ENCODE data around the gene PIGN.
"Not testable (repeated sequence)": the region's sequence is repeated elsewhere in the genome, so short reads cannot be mapped to it uniquely, and the experiment has no call there.

The PIGN gene

DNA sequence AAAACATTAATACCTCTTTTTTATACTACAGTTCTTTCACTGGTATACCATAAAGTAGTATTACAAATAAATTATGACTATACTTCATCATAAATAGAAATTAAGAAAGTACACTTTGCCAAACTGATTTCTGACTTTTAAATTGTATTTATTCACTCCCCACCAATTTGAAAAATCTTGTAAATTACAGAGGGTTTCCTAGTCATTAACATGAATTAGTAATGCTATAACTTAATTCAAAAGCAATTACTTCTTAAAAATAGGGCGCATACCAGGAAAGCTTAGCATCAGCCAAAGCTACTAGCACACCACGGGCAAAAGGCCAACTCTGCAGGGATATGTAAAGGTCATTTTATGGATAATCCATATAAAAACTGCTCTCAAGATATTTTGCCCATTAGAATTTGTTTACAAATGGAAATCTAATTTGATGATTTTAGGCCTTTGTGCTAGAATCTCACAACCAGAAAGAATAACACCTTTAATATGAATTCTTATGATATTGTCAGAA lies 142.3 kb downstream of the PIGN start:
- H3K27ac Mint-ChIP-seq, result no peak overlapping the region
- H3K4me1 Mint-ChIP-seq, result no peaks in the 10 kb centered on the region
- H3K4me3 Mint-ChIP-seq, result no peak overlapping the region
- H3K27me3 Mint-ChIP-seq, result no peaks in the 10 kb centered on the region
- DNase-seq, result no peak
- ATAC-seq (replicated peaks), result no peak
- peaks cover 12 to 29% of the 10 kb centered on the region in 2 donors for H3K36me3 Mint-ChIP-seq
- H3K9me3 Mint-ChIP-seq, result peaks cover 4 to 8% of the 10 kb centered on the region in 2 donors

DNA sequence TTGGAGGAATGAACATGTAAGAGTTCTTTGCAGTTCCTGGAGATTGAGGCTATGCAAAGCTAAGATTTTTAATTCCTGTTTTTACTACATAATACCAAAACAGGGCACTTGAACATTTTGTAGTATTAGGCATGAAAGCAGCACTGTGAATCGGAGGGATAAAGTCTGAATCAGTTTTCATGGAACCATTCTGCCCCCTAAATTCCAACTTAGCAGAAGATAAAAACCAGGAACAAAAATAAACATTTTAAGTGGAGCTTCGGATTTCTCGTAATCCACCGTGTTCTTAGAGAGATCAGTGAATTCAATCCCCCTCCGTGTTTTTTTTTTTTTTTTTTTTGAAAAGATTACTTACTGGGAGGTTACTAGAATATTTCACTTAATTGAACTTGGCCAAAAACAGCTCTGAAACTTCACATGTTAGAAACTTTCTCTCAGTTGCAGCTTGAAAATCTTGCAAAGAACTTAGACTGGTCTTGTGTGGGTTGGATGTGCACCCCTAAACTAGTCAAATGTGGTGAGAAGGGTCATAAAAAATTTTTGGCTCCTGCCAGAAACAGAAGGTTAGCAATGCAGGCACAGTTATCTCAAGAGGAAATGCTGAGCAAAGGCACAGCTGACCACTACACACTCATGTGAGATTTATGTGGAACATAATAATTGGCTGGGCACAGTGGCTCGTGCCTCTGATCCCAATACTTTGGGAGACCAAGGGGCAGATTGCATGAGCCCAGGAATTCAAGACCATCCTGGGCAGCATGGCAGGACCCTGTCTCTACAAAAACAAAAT lies 148.7 kb downstream of the PIGN start:
- no peak overlapping the region for H3K27ac Mint-ChIP-seq
- no peak for ATAC-seq (replicated peaks)
- peaks cover 0 to 6% of the 10 kb centered on the region in 2 donors for H3K36me3 Mint-ChIP-seq

DNA sequence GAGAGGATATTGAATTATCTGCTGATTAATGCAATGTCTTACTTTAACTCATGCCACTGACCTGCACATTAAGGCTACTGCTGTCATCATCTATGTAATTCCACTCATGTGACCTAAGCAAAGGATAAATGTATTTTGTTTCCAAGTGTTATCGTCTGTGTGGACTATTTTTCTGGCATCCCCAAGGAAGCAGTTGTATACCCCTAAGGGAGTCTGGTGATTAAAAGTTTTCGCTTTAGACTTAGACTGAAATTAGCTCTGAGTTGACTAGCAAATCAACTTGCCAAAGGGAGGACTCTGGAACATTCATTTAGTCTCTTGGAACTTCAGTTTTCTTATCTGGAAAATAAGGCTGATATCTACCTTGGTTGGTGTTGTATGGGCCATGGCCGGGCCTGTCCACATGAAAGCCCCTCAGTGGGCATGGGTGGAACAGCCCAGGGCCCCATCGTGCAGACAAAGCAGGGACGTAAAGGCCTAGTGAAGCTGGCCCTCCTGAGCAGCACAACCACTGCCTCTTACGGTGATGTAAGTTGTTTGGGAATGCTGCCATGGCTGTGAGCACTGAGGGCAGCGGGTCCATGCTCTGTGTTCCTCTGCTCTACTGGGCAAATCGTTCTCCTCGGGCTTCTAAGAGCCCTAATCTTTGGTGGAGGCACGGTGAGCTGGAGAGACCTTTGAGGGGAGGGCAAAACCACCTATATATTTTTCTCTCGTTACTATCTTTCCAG lies 149.7 kb downstream of the PIGN start:
- Mint-ChIP-seq H3K4me1 (no peaks in the 10 kb centered on the region), H3K27me3 (peaks cover 4 to 5% of the 10 kb centered on the region in 2 donors), H3K4me3 (no peak overlapping the region), H3K9me3 (no peaks in the 10 kb centered on the region), H3K27ac (no peak overlapping the region), H3K36me3 (peaks cover 0 to 6% of the 10 kb centered on the region in 2 donors)
- ATAC-seq (replicated peaks) (no peak), DNase-seq (no peak)

More for the DNA sequence above, 148.7 kb downstream of the PIGN start:
- Mint-ChIP-seq H3K4me1 (no peaks in the 10 kb centered on the region), H3K4me3 (no peak overlapping the region), H3K9me3 (no peaks in the 10 kb centered on the region), H3K27me3 (peaks cover 4 to 5% of the 10 kb centered on the region in 2 donors)
- DNase-seq, result no peak

- H3K4me1 Mint-ChIP-seq; H3K9me3 Mint-ChIP-seq; ATAC-seq (replicated peaks); DNase-seq; H3K36me3 Mint-ChIP-seq; H3K4me3 Mint-ChIP-seq; H3K27me3 Mint-ChIP-seq: not testable (repeated sequence)
- H3K27ac Mint-ChIP-seq, result peak overlapping the region; percentile 47
Observed at GRCh38 chr18:62034286-62034685, 152.6 kb downstream of the PIGN start.

DNA sequence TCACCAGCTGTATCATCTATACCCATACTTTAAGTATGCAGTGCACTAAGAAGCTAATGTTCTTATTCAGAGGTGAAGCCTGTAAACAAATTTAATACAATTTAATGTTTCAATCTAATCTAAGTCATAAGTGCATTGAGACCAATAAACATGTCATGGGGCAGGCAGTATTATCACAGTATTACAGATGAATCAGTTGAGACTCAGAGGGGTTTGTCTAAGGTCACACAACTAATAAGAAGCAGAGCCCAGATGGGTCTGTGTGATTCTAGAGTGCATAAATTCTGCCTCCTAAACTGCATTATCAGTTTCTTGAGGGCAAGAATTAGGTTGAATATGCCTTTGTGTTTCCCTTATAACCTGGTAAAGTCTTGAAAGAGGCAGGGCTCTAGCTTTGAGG lies 153.1 kb downstream of the PIGN start:
- Mint-ChIP-seq H3K27ac (no peak overlapping the region), H3K9me3 (peaks cover 3 to 5% of the 10 kb centered on the region in 2 donors), H3K36me3 (no peaks in the 10 kb centered on the region), H3K4me1 (no peaks in the 10 kb centered on the region), H3K27me3 (peaks cover 11 to 13% of the 10 kb centered on the region in 2 donors), H3K4me3 (no peak overlapping the region)
- no peak for DNase-seq
- no peak for ATAC-seq (replicated peaks)

DNA sequence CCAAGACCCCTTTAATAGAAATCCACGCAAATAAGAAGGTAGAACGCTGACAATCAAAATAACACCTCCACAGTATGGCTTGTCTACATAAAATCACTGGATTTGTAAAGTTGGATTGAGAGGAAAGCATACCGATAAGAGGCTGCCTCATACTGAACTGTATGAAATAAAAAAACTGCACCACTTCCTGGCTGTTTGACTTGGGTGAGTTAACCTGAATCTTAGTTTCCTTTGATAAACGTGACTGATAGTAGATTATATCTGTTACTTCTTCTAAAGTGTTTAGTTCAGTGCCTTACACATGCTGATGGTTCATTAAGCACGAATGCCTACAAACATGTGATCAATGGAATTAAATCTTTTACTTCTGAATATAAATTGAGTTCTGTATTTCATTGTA lies 153.6 kb downstream of the PIGN start:
- H3K4me1 Mint-ChIP-seq, result no peaks in the 10 kb centered on the region
- ATAC-seq (replicated peaks) (no peak), DNase-seq (no peak)
- peaks cover 11 to 13% of the 10 kb centered on the region in 2 donors for H3K27me3 Mint-ChIP-seq
- no peaks in the 10 kb centered on the region for H3K36me3 Mint-ChIP-seq
- H3K9me3 Mint-ChIP-seq, result peaks cover 3 to 5% of the 10 kb centered on the region in 2 donors
- H3K4me3 Mint-ChIP-seq, result no peak overlapping the region
- H3K27ac Mint-ChIP-seq, result no peak overlapping the region

- ATAC-seq (replicated peaks) (no peak), DNase-seq (no peak)
- peaks cover 3 to 5% of the 10 kb centered on the region in 2 donors for H3K9me3 Mint-ChIP-seq
- H3K4me3 Mint-ChIP-seq, result no peak overlapping the region
- no peaks in the 10 kb centered on the region for H3K36me3 Mint-ChIP-seq
- no peak overlapping the region for H3K27ac Mint-ChIP-seq
- H3K4me1 Mint-ChIP-seq, result no peaks in the 10 kb centered on the region
- H3K27me3 Mint-ChIP-seq, result peaks cover 22 to 29% of the 10 kb centered on the region in 2 donors
Observed at GRCh38 chr18:62030091-62030985, 156.5 kb downstream of the PIGN start.

DNA sequence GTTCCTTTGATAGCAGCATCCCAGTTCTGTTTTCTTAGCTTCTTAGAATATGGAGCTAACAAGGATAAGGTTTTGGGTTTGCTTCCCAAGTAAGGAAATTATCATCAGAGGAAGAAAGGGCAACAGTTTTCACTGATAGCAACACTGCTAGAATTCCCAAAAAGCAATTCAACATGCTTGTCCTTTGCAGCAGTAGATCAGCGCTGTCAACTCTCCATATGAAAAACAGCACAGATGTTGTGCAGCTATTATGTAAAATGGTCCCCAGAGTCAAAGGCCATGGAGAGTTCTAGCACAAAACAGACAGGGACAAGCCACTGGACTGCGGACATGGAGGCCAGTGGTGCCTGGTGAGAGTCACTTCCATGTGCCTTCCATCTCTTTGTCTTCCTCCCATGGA lies 158.1 kb downstream of the PIGN start:
- no peak for DNase-seq
- Mint-ChIP-seq H3K36me3 (no peaks in the 10 kb centered on the region), H3K4me1 (no peaks in the 10 kb centered on the region), H3K4me3 (no peak overlapping the region), H3K27me3 (peaks cover 19 to 25% of the 10 kb centered on the region in 2 donors), H3K27ac (no peak overlapping the region), H3K9me3 (peaks cover 3 to 5% of the 10 kb centered on the region in 2 donors)
- ATAC-seq (replicated peaks), result no peak

DNA sequence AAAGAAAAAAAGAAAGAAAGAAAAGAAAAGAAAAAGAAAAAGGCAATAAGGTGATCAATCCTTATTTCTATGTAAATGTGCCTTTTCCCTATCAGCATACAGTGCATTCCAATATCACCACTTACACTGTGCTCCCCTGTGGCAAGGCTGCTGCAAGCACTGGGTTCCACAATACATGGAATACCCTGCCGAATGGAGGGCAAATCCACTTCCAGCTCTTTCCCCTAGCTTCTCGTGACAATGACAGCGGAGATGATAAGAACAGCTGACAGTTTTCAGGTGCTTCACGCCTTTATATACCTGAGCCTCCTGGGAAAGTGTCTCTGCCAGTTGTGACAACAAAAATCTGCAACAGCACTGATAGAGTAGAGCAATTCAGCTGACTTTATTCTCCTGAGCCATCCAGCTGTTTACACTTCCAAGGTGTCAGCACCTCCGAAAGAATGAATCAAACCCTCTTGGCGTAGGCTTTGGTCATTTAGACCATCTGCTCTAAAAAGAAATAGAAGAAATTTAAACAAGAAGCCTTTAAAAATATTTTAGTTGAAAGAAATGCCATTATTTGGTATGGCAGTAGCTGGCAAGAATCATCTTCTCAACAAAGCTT lies 158.8 kb downstream of the PIGN start:
- peaks cover 3 to 5% of the 10 kb centered on the region in 2 donors for H3K9me3 Mint-ChIP-seq
- no peak overlapping the region for H3K27ac Mint-ChIP-seq
- no peak overlapping the region for H3K4me3 Mint-ChIP-seq
- no peaks in the 10 kb centered on the region for H3K36me3 Mint-ChIP-seq
- DNase-seq, result no peak
- H3K4me1 Mint-ChIP-seq, result no peaks in the 10 kb centered on the region
- peaks cover 26 to 32% of the 10 kb centered on the region in 2 donors for H3K27me3 Mint-ChIP-seq
- no peak for ATAC-seq (replicated peaks)

DNA sequence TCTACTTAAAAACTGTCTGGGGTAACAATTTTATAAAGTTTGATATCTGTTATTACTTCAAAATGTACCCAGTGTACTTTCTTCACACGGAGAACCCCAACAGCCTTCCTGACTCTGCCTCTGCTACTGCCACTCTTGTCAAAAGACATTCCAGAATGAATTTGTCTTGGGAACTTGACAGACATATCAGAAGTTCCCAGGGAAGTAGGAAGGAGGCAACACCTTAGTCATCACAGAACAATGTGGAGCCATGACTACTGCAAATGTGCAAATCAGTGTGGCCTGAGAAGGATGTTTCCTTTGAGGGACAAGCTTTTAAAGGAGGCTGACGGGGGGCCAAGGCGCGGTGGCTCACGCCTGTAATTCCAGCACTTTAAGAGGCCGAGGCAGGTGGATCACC lies 160.3 kb downstream of the PIGN start:
- Mint-ChIP-seq H3K9me3 (peaks cover 3% of the 10 kb centered on the region in 2 donors), H3K36me3 (no peaks in the 10 kb centered on the region), H3K4me1 (no peaks in the 10 kb centered on the region), H3K27me3 (peaks cover 23 to 33% of the 10 kb centered on the region in 2 donors), H3K27ac (no peak overlapping the region), H3K4me3 (no peak overlapping the region)
- ATAC-seq (replicated peaks) (no peak), DNase-seq (no peak)

DNA sequence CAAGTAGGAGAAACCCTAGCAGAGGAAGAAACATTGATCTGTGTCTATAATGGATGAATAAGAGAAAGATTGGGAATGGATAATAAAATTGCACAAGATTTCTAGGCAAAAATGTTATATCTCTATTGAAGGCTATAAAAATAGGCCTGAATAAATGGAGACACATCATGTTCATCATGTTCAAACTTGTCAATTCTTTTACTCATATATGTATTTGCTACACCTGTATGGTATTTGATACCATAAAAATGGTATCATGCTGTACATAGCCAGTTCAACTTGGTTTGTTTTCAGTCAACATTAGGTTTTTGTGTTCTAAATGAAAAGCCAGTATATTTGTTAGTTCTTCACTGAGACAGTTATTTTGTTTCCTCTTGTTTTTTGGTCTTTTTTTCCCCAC lies 161.9 kb downstream of the PIGN start:
- H3K4me1 Mint-ChIP-seq, result no peaks in the 10 kb centered on the region
- H3K36me3 Mint-ChIP-seq, result no peaks in the 10 kb centered on the region
- ATAC-seq (replicated peaks) (no peak), DNase-seq (no peak)
- H3K27me3 Mint-ChIP-seq, result peaks cover 23 to 33% of the 10 kb centered on the region in 2 donors
- no peak overlapping the region for H3K4me3 Mint-ChIP-seq
- H3K27ac Mint-ChIP-seq, result no peak overlapping the region
- no peaks in the 10 kb centered on the region for H3K9me3 Mint-ChIP-seq

DNA sequence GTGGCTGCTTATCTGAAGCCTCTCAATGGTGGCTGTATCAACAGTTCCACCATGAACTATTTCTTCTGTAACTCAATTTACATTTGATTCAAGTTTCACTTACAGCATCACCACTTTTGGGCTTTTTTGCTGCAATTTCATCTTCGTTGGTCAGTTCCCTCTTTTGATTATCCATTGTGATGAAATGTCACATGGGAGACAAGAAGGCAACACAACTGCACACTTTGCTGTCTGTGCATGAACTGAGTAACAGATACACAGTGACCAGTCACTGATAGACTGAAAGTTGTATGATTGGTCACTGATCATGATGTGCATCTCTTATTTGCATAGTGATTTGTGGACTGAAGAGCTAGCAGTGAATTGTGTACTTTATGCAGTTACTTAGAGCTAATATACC lies 163.3 kb downstream of the PIGN start:
- no peaks in the 10 kb centered on the region for H3K36me3 Mint-ChIP-seq
- no peaks in the 10 kb centered on the region for H3K9me3 Mint-ChIP-seq
- no peaks in the 10 kb centered on the region for H3K4me1 Mint-ChIP-seq
- H3K4me3 Mint-ChIP-seq, result no peak overlapping the region
- no peak for ATAC-seq (replicated peaks)
- H3K27ac Mint-ChIP-seq, result no peak overlapping the region
- DNase-seq, result no peak
- H3K27me3 Mint-ChIP-seq, result peaks cover 26 to 27% of the 10 kb centered on the region in 2 donors

- Mint-ChIP-seq H3K4me3 (no peak overlapping the region), H3K36me3 (no peaks in the 10 kb centered on the region), H3K4me1 (no peaks in the 10 kb centered on the region), H3K27me3 (peaks cover 8 to 16% of the 10 kb centered on the region in 2 donors), H3K27ac (no peak overlapping the region), H3K9me3 (no peaks in the 10 kb centered on the region)
- ATAC-seq (replicated peaks), result no peak
- DNase-seq, result no peak
Observed at GRCh38 chr18:62018759-62019041, 168.2 kb downstream of the PIGN start.

Data from stimulated activated naive B cell treated with anti-CD40 and anti-IgM and Interleukin-4, amounts not matched to agents 10 μg/mL and 1 μg/mL and 100 μg/mL, for 72 hours (primary cell).